Measurements from ENCODE around the gene CEP120.

CEP120 gene

GRCh38 chr5:123429221-123429954 is 6.2 kb upstream of the CEP120 start:
- Histone ChIP-seq H3K27me3 (ENCODE audit: insufficient read depth, insufficient read length) (no peaks in the 10 kb centered on the region), H3K36me3 (ENCODE audit: insufficient read depth, insufficient read length, low read length) (no peaks in the 10 kb centered on the region), H3K9me3 (ENCODE audit: insufficient read depth, low read length) (no peaks in the 10 kb centered on the region), H3K4me1 (ENCODE audit: insufficient read depth, insufficient read length) (no peaks in the 10 kb centered on the region), H3K4me3 (ENCODE audit: insufficient read length, low read depth) (no peak overlapping the region), H3K9ac (ENCODE audit: insufficient read length, low read depth) (no peak overlapping the region)
- no peak for TF ChIP-seq YY1 (IDR thresholded peaks at IDR 0.05; ENCODE audit: insufficient read depth, insufficient read length)
- no peak for DNase-seq (ENCODE audit: low read depth, low spot score)

DNA sequence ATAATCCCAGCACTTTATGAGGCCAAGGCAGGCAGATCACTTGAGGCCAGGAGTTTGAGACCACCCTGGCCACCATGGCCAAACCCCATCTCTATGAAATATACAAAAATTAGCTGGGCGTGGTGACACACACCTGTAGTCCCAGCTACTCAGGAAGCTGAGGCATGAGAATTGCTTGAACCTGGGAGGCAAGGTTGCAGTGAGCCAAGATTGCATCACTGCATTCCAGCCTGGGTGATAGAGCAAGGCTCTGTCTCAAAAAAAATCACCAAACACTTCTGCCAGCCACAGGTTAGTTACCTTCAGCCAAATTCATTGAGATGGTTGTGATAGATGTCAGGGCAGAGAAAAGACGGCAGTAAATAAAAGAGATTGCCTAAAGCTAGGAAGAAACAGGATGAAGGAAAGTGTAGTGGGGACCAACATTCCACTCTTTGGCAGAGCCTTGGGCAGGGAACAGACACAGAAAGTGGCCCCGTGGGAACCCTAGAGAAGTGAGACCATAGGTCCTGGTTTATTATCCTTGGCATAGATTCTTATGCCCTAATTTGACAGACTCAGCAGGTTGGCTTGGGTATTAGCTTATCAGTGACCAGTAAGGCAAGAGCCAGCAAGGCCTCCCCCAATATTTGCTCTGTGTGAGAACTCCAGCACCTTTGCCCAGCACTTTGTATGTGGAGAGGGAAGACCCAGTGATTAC is 5.5 kb upstream of the CEP120 start:
- Histone ChIP-seq H3K9ac (ENCODE audit: insufficient read length, low read depth) (no peak overlapping the region), H3K9me3 (ENCODE audit: insufficient read depth, low read length) (no peaks in the 10 kb centered on the region), H3K36me3 (ENCODE audit: insufficient read depth, insufficient read length, low read length) (no peaks in the 10 kb centered on the region), H3K4me3 (ENCODE audit: insufficient read length, low read depth) (no peak overlapping the region), H3K4me1 (ENCODE audit: insufficient read depth, insufficient read length) (no peaks in the 10 kb centered on the region), H3K27me3 (ENCODE audit: insufficient read depth, insufficient read length) (no peaks in the 10 kb centered on the region)
- no peak for DNase-seq (ENCODE audit: low read depth, low spot score)
- TF ChIP-seq YY1 (IDR thresholded peaks at IDR 0.05; ENCODE audit: insufficient read depth, insufficient read length) (no peak), SUZ12 (IDR thresholded peaks at IDR 0.05; ENCODE audit: extremely low read depth, insufficient read depth, insufficient read length) (no peak), ZNF274 (IDR thresholded peaks at IDR 0.05; ENCODE audit: low read depth, low read length) (no peak)

DNA sequence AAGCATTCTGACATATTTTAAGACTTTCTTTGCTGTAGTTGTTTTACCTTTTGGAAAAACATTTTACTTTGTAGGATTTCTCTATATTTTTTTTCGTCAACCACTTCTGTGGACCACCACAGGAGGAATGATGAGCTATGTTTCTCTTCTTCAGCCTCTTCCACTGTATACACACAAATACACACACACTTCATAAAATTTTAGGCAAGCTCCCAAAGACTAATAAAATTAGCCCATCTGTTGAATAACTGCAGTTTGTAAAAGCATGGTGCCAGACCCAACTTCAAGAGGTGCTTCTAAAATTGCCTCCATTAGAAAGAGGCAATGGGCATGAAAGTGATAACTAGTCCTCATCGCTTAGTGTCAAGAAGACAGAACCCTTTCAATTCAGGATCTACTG is 4.1 kb upstream of the CEP120 start:
- Histone ChIP-seq H3K27me3 (ENCODE audit: insufficient read depth, insufficient read length) (no peaks in the 10 kb centered on the region), H3K36me3 (ENCODE audit: insufficient read depth, insufficient read length, low read length) (no peaks in the 10 kb centered on the region), H3K4me3 (ENCODE audit: insufficient read length, low read depth) (no peak overlapping the region), H3K4me1 (ENCODE audit: insufficient read depth, insufficient read length) (no peaks in the 10 kb centered on the region), H3K9ac (ENCODE audit: insufficient read length, low read depth) (no peak overlapping the region), H3K9me3 (ENCODE audit: insufficient read depth, low read length) (no peaks in the 10 kb centered on the region)
- no peak for DNase-seq (ENCODE audit: low read depth, low spot score)
- no peak for TF ChIP-seq SUZ12 (IDR thresholded peaks at IDR 0.05; ENCODE audit: extremely low read depth, insufficient read depth, insufficient read length)
- TF ChIP-seq ZNF274 (IDR thresholded peaks at IDR 0.05; ENCODE audit: low read depth, low read length) = no peak
- TF ChIP-seq YY1 (IDR thresholded peaks at IDR 0.05; ENCODE audit: insufficient read depth, insufficient read length) = no peak

DNA sequence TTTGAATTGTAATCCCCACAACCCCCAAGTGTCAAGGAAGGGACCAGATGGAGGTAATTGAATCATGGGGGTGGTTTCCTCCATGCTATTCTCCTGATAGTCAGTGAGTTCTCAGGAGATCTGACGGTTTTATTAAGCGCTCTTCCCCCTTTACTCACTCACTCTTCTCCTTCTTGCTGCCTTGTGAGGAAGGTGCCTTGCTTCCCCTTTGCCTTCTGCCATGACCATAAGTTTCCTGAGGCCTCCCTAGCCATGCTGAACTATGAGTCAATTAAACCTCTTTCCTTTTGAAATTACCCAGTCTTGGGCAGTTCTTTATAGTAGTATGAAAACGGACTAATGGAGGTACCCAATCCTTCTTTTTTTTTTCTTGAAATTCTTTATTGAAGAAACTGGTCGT is 2.2 kb upstream of the CEP120 start:
- H3K36me3 ChIP-seq (ENCODE audit: insufficient read depth, insufficient read length, low read length) = no peaks in the 10 kb centered on the region
- no peaks in the 10 kb centered on the region for H3K9me3 ChIP-seq (ENCODE audit: insufficient read depth, low read length)
- H3K9ac ChIP-seq (ENCODE audit: insufficient read length, low read depth) = no peak overlapping the region
- TF ChIP-seq SUZ12 (IDR thresholded peaks at IDR 0.05; ENCODE audit: extremely low read depth, insufficient read depth, insufficient read length) (no peak), YY1 (IDR thresholded peaks at IDR 0.05; ENCODE audit: insufficient read depth, insufficient read length) (no peak), ZNF274 (IDR thresholded peaks at IDR 0.05; ENCODE audit: low read depth, low read length) (no peak)
- H3K4me1 ChIP-seq (ENCODE audit: insufficient read depth, insufficient read length) = no peaks in the 10 kb centered on the region
- no peaks in the 10 kb centered on the region for H3K27me3 ChIP-seq (ENCODE audit: insufficient read depth, insufficient read length)
- no peak for DNase-seq (ENCODE audit: low read depth, low spot score)
- no peak overlapping the region for H3K4me3 ChIP-seq (ENCODE audit: insufficient read length, low read depth)

- Histone ChIP-seq H3K36me3 (ENCODE audit: insufficient read depth, insufficient read length, low read length) (peaks cover 7% of the 10 kb centered on the region), H3K4me1 (ENCODE audit: insufficient read depth, insufficient read length) (no peaks in the 10 kb centered on the region), H3K9me3 (ENCODE audit: insufficient read depth, low read length) (no peaks in the 10 kb centered on the region), H3K27me3 (ENCODE audit: insufficient read depth, insufficient read length) (no peaks in the 10 kb centered on the region), H3K4me3 (ENCODE audit: insufficient read length, low read depth) (peak overlapping the region; percentile 79), H3K9ac (ENCODE audit: insufficient read length, low read depth) (peak overlapping the region; percentile 88)
- no peak for DNase-seq (ENCODE audit: low read depth, low spot score)
- no peak for TF ChIP-seq SUZ12 (IDR thresholded peaks at IDR 0.05; ENCODE audit: extremely low read depth, insufficient read depth, insufficient read length)
- no peak for TF ChIP-seq ZNF274 (IDR thresholded peaks at IDR 0.05; ENCODE audit: low read depth, low read length)
- no peak for TF ChIP-seq YY1 (IDR thresholded peaks at IDR 0.05; ENCODE audit: insufficient read depth, insufficient read length)
These were observed 548 bp downstream of the CEP120 start for GRCh38 chr5:123422433-123423277.

DNA sequence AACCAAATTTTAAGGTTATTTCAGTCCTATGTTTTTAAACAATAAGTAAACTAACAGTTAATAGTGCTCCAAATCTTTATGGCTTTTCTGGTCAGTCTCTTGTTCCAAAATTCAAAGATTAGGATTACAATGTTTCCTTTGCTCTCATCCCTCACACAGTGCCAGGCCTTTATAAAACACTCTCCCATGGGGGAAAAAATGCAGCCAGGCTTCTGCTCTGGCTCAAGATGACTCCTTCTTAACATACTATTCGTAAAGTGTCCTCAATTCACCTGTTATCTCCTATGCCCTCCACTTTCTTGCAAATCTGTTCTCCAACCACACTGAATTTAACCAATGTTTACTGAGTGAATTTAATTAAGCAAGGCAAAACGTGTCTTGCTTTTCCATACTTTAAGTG is 1.4 kb downstream of the CEP120 start:
- DNase-seq (ENCODE audit: low read depth, low spot score) = no peak
- Histone ChIP-seq H3K4me3 (ENCODE audit: insufficient read length, low read depth) (peak overlapping the region; percentile 79), H3K4me1 (ENCODE audit: insufficient read depth, insufficient read length) (no peaks in the 10 kb centered on the region), H3K9me3 (ENCODE audit: insufficient read depth, low read length) (no peaks in the 10 kb centered on the region), H3K36me3 (ENCODE audit: insufficient read depth, insufficient read length, low read length) (peaks cover 12% of the 10 kb centered on the region), H3K27me3 (ENCODE audit: insufficient read depth, insufficient read length) (no peaks in the 10 kb centered on the region), H3K9ac (ENCODE audit: insufficient read length, low read depth) (peak overlapping the region; percentile 88)
- TF ChIP-seq ZNF274 (IDR thresholded peaks at IDR 0.05; ENCODE audit: low read depth, low read length) = no peak
- TF ChIP-seq SUZ12 (IDR thresholded peaks at IDR 0.05; ENCODE audit: extremely low read depth, insufficient read depth, insufficient read length) = no peak
- no peak for TF ChIP-seq YY1 (IDR thresholded peaks at IDR 0.05; ENCODE audit: insufficient read depth, insufficient read length)

DNA sequence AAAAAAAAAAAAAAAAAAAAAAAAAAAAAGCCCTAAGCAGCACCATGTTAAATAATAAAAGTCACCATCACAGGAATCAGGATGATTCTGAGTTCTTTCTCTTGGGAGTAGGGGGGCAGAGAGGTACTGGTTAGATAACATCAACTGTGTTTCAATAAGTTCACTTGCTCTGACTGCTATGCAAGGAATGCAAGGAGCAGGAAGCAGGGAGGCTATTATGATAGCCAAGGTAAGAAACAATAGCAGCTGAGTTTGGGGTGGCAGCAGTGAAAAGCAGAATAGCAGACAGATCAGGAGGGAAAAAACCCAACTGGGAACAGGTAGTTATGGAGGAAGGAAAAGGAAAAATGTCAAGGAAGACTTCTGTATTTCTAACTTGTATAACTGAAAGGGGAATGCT is 8.2 kb downstream of the CEP120 start:
- Histone ChIP-seq H3K4me3 (ENCODE audit: insufficient read length, low read depth) (no peak overlapping the region), H3K9me3 (ENCODE audit: insufficient read depth, low read length) (no peaks in the 10 kb centered on the region), H3K9ac (ENCODE audit: insufficient read length, low read depth) (no peak overlapping the region), H3K36me3 (ENCODE audit: insufficient read depth, insufficient read length, low read length) (peaks cover 40% of the 10 kb centered on the region), H3K27me3 (ENCODE audit: insufficient read depth, insufficient read length) (no peaks in the 10 kb centered on the region), H3K4me1 (ENCODE audit: insufficient read depth, insufficient read length) (no peaks in the 10 kb centered on the region)
- DNase-seq (ENCODE audit: low read depth, low spot score) = no peak
- TF ChIP-seq ZNF274 (IDR thresholded peaks at IDR 0.05; ENCODE audit: low read depth, low read length) (no peak), SUZ12 (IDR thresholded peaks at IDR 0.05; ENCODE audit: extremely low read depth, insufficient read depth, insufficient read length) (no peak), YY1 (IDR thresholded peaks at IDR 0.05; ENCODE audit: insufficient read depth, insufficient read length) (no peak)
